ENCODE results near the gene AKAP8L.

Gene AKAP8L

DNA sequence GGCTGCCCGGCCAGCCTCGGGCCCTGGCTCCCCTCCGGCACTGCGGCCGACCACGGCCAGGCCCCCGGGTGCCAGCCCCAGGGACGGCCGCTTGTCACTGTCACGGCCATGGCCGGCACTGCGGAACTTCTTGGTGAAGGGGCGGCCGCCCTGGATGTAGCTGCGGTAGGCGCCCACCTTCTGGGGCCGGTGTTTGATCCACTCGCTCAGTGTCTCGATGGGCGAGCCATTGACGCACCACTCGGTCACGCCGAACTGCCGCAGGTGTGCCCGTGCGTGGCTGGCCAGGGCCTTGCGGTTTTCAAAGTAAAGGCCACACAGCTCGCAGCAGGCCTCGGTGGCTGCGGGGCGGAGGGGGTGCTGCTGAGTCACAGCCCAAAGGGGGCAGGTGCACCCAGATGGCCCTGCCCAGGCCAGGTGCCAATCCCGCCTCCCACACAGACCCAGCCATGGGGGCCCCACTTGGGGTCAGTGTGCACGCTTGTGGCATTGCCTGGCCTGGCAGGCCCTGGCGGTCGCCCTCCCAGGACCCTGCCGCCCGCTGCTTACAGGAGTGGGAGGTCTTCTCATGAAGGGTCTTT is 6.0 kb upstream of the AKAP8L start:
- H3K79me1 ChIP-seq (ENCODE audit: low read length): no peaks in the 10 kb centered on the region
- no peak overlapping the region for H3K27ac ChIP-seq (ENCODE audit: low read depth, low read length)
- no peak for DNase-seq
- H2AK5ac ChIP-seq (ENCODE audit: low read length): no peak overlapping the region
- H2AFZ ChIP-seq (ENCODE audit: insufficient read depth, low read length, poor library complexity): no peak overlapping the region
- no peak overlapping the region for H3K4ac ChIP-seq (ENCODE audit: low read depth, low read length)
- H3K9me3 ChIP-seq (ENCODE audit: insufficient read depth, low read depth, low read length): peaks cover 8% of the 10 kb centered on the region
- H3K79me2 ChIP-seq (ENCODE audit: control insufficient read depth, insufficient read depth, low read length, poor library complexity): peaks cover 2% of the 10 kb centered on the region
- peaks cover 71 to 72% of the 10 kb centered on the region in 2 experiments for H3K36me3 ChIP-seq (ENCODE audit: control insufficient read depth in 1 of 2, insufficient read depth in 2 of 2, low read length in 2 of 2)
- WGBS (ENCODE audit: extremely low coverage, insufficient coverage, insufficient read length): no CpG with 5 or more reads among the region's 38 CpGs
- H4K8ac ChIP-seq (ENCODE audit: low read depth, low read length): no peak overlapping the region
- H2BK12ac ChIP-seq (ENCODE audit: low read length): no peak overlapping the region
- H3K9ac ChIP-seq (ENCODE audit: low read length): no peak overlapping the region
- no peak overlapping the region for H3K4me3 ChIP-seq (ENCODE audit: low read depth, low read length)
- no peak overlapping the region for H2BK5ac ChIP-seq (ENCODE audit: low read depth, low read length, poor library complexity)
- no peak overlapping the region for H4K91ac ChIP-seq (ENCODE audit: low read depth, low read length)
- no peak overlapping the region for H2BK120ac ChIP-seq (ENCODE audit: insufficient read depth, low read length, poor library complexity)
- no peaks in the 10 kb centered on the region for H3K4me1 ChIP-seq (ENCODE audit: control insufficient read depth in 1 of 2, insufficient read depth in 2 of 2, low read length in 2 of 2)
- H3K4me2 ChIP-seq (ENCODE audit: low read length): no peak overlapping the region
- H3K23ac ChIP-seq (ENCODE audit: low read length): no peak overlapping the region
- H3K18ac ChIP-seq (ENCODE audit: low read length): no peak overlapping the region
- no peaks in the 10 kb centered on the region for H3K27me3 ChIP-seq (ENCODE audit: insufficient read depth, low read length)
- H4K12ac ChIP-seq (ENCODE audit: low read depth, low read length): no peak overlapping the region
- H3K14ac ChIP-seq (ENCODE audit: low read length): no peak overlapping the region

- no peak for DNase-seq
- Histone ChIP-seq H3K14ac (ENCODE audit: low read length) (no peak overlapping the region), H4K12ac (ENCODE audit: low read depth, low read length) (no peak overlapping the region), H3K27ac (ENCODE audit: low read depth, low read length) (no peak overlapping the region), H3K23ac (ENCODE audit: low read length) (no peak overlapping the region), H3K4me1 (ENCODE audit: control insufficient read depth in 1 of 2, insufficient read depth in 2 of 2, low read length in 2 of 2) (no peaks in the 10 kb centered on the region), H3K4ac (ENCODE audit: low read depth, low read length) (no peak overlapping the region), H2BK120ac (ENCODE audit: insufficient read depth, low read length, poor library complexity) (no peak overlapping the region), H3K79me1 (ENCODE audit: low read length) (no peaks in the 10 kb centered on the region), H3K4me2 (ENCODE audit: low read length) (no peak overlapping the region), H3K27me3 (ENCODE audit: insufficient read depth, low read length) (no peaks in the 10 kb centered on the region), H2AK5ac (ENCODE audit: low read length) (no peak overlapping the region), H3K18ac (ENCODE audit: low read length) (no peak overlapping the region), H3K9ac (ENCODE audit: low read length) (no peak overlapping the region), H2BK12ac (ENCODE audit: low read length) (no peak overlapping the region), H4K91ac (ENCODE audit: low read depth, low read length) (no peak overlapping the region), H3K79me2 (ENCODE audit: control insufficient read depth, insufficient read depth, low read length, poor library complexity) (no peaks in the 10 kb centered on the region), H3K4me3 (ENCODE audit: low read depth, low read length) (no peak overlapping the region), H4K8ac (ENCODE audit: low read depth, low read length) (no peak overlapping the region), H2AFZ (ENCODE audit: insufficient read depth, low read length, poor library complexity) (no peak overlapping the region), H2BK5ac (ENCODE audit: low read depth, low read length, poor library complexity) (no peak overlapping the region), H3K9me3 (ENCODE audit: insufficient read depth, low read depth, low read length) (peaks cover 8% of the 10 kb centered on the region), H3K36me3 (ENCODE audit: control insufficient read depth in 1 of 2, insufficient read depth in 2 of 2, low read length in 2 of 2) (peaks cover 64 to 69% of the 10 kb centered on the region in 2 experiments)
- no CpG with 5 or more reads among the region's 13 CpGs for WGBS (ENCODE audit: extremely low coverage, insufficient coverage, insufficient read length)
These were observed 5.3 kb upstream of the AKAP8L start for GRCh38 chr19:15424121-15424520.

- no peak overlapping the region for H3K4me2 ChIP-seq (ENCODE audit: low read length)
- peaks cover 57 to 63% of the 10 kb centered on the region in 2 experiments for H3K36me3 ChIP-seq (ENCODE audit: control insufficient read depth in 1 of 2, insufficient read depth in 2 of 2, low read length in 2 of 2)
- H2BK120ac ChIP-seq (ENCODE audit: insufficient read depth, low read length, poor library complexity): no peak overlapping the region
- no peak overlapping the region for H3K4me3 ChIP-seq (ENCODE audit: low read depth, low read length)
- H4K91ac ChIP-seq (ENCODE audit: low read depth, low read length): no peak overlapping the region
- H2AK5ac ChIP-seq (ENCODE audit: low read length): no peak overlapping the region
- no peak overlapping the region for H2BK12ac ChIP-seq (ENCODE audit: low read length)
- no peak overlapping the region for H4K8ac ChIP-seq (ENCODE audit: low read depth, low read length)
- no peak overlapping the region for H3K4ac ChIP-seq (ENCODE audit: low read depth, low read length)
- H3K79me1 ChIP-seq (ENCODE audit: low read length): peaks cover 5% of the 10 kb centered on the region
- DNase-seq: no peak
- H3K18ac ChIP-seq (ENCODE audit: low read length): no peak overlapping the region
- no CpG with 5 or more reads among the region's 6 CpGs for WGBS (ENCODE audit: extremely low coverage, insufficient coverage, insufficient read length)
- peaks cover 8% of the 10 kb centered on the region for H3K9me3 ChIP-seq (ENCODE audit: insufficient read depth, low read depth, low read length)
- peaks cover 7% of the 10 kb centered on the region for H3K79me2 ChIP-seq (ENCODE audit: control insufficient read depth, insufficient read depth, low read length, poor library complexity)
- H2BK5ac ChIP-seq (ENCODE audit: low read depth, low read length, poor library complexity): no peak overlapping the region
- H3K9ac ChIP-seq (ENCODE audit: low read length): no peak overlapping the region
- no peak overlapping the region for H4K12ac ChIP-seq (ENCODE audit: low read depth, low read length)
- H3K4me1 ChIP-seq (ENCODE audit: control insufficient read depth in 1 of 2, insufficient read depth in 2 of 2, low read length in 2 of 2): no peaks in the 10 kb centered on the region
- no peaks in the 10 kb centered on the region for H3K27me3 ChIP-seq (ENCODE audit: insufficient read depth, low read length)
- H3K23ac ChIP-seq (ENCODE audit: low read length): no peak overlapping the region
- H3K27ac ChIP-seq (ENCODE audit: low read depth, low read length): no peak overlapping the region
- H2AFZ ChIP-seq (ENCODE audit: insufficient read depth, low read length, poor library complexity): no peak overlapping the region
- no peak overlapping the region for H3K14ac ChIP-seq (ENCODE audit: low read length)
These were observed 4.3 kb upstream of the AKAP8L start for GRCh38 chr19:15423130-15423529.

DNA sequence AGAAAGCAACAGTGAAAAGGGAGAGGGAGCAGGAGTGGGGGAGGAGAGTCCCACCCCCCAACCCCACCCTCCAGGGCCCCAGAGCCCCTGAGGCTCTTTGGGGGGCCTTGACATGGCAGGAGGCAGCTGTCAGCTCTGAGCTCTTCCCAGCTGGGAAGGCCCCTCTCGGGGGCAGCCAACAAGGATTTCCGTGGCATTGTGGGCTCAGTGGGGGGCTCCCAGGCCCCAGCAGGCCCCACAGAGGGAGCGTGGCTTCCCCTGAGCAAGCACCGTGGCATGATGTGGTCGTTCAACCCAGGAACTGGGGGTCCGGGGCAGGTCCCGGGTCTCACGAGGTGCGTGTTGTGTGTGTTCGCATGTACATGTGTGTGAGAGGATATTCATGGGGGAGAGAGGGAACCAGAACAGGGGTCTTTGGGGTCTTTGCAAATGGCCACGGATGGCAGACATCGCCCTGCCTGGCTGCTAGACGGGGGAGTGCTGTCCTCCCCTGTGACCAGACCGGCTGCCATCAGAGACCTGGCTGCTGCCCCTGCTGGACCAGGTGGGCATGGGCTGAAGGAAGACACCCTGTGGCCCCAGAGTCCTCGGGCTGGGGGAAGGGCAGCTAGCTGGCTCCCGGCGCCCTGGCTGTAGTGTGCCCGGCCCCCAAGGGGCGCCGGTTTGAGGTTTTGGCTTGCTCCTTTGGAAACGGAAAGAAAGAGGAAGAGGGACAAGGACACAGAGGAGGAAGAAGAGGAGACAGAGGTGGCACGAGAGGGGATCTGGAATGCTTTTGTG is 3.7 kb upstream of the AKAP8L start:
- Histone ChIP-seq H2BK12ac (ENCODE audit: low read length) (no peak overlapping the region), H2AFZ (ENCODE audit: insufficient read depth, low read length, poor library complexity) (no peak overlapping the region), H3K9ac (ENCODE audit: low read length) (no peak overlapping the region), H3K4me2 (ENCODE audit: low read length) (no peak overlapping the region), H2AK5ac (ENCODE audit: low read length) (no peak overlapping the region), H2BK120ac (ENCODE audit: insufficient read depth, low read length, poor library complexity) (no peak overlapping the region), H3K79me1 (ENCODE audit: low read length) (peaks cover 5% of the 10 kb centered on the region), H3K23ac (ENCODE audit: low read length) (no peak overlapping the region), H3K18ac (ENCODE audit: low read length) (no peak overlapping the region), H3K4ac (ENCODE audit: low read depth, low read length) (no peak overlapping the region), H3K27me3 (ENCODE audit: insufficient read depth, low read length) (no peaks in the 10 kb centered on the region), H3K27ac (ENCODE audit: low read depth, low read length) (no peak overlapping the region), H4K8ac (ENCODE audit: low read depth, low read length) (no peak overlapping the region), H4K91ac (ENCODE audit: low read depth, low read length) (no peak overlapping the region), H4K12ac (ENCODE audit: low read depth, low read length) (no peak overlapping the region), H3K36me3 (ENCODE audit: control insufficient read depth in 1 of 2, insufficient read depth in 2 of 2, low read length in 2 of 2) (peaks cover 51 to 56% of the 10 kb centered on the region in 2 experiments), H3K79me2 (ENCODE audit: control insufficient read depth, insufficient read depth, low read length, poor library complexity) (peaks cover 13% of the 10 kb centered on the region), H3K4me3 (ENCODE audit: low read depth, low read length) (no peak overlapping the region), H3K4me1 (ENCODE audit: control insufficient read depth in 1 of 2, insufficient read depth in 2 of 2, low read length in 2 of 2) (peaks cover 3% of the 10 kb centered on the region in 2 experiments), H3K14ac (ENCODE audit: low read length) (no peak overlapping the region), H2BK5ac (ENCODE audit: low read depth, low read length, poor library complexity) (no peak overlapping the region), H3K9me3 (ENCODE audit: insufficient read depth, low read depth, low read length) (peaks cover 8% of the 10 kb centered on the region)
- WGBS (ENCODE audit: extremely low coverage, insufficient coverage, insufficient read length): no CpG with 5 or more reads among the region's 22 CpGs
- DNase-seq: no peak

All from trophoblast cell (in vitro differentiated cells and primary cell).